ENCODE results near the gene MRPL58. TPM values are rescaled to one million over a fixed set of nuclear protein-coding genes. Genes with fewer than 3 reads are reported as not detected.
A peak's percentile ranks its signal among the peaks of the same experiment; 100 is the strongest.

MRPL58 gene
- total and polyA plus RNA-seq, 3 donors from 2014 or later: 20.9 to 38.1 (median 24.3) TPM

DNA sequence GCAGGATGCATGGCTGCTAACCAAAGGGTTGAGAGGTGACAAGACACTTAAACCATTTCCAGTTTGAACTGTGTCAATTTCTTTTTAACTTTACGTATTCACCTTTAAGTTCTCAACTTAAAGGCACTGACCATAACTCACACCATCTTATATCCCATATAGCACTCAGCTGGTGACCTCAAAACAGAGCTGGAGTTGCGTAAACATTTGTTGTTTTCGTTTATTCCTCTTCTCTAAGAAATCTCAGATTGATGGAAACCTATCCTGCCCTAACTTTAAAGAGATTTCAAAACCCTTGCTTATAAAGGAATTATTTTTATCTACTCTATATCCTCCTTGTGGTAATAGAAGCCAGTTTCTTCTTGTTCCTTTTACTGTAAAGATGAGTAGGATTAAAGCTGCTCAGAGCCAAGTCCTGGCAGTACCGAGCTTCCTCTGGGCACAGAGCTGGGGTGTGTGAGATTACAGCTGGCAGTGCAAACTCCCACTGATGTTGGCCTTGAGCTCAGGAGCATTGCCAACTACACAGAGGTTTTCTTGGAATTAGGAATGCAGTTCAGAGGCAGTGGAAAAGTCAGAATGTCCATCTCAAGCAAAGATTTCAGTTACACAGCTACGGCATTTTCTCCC is 35.9 kb downstream of the MRPL58 start:
- Histone ChIP-seq H3K9me3 (no peaks in the 10 kb centered on the region), H3K27ac (peak overlapping the region in 1 of 2 donors; percentile 86), H3K36me3 (ENCODE audit: low read depth, missing control alignments) (no peaks in the 10 kb centered on the region), H3K4me1 (peaks cover 21% of the 10 kb centered on the region), H3K4me3 (peak overlapping the region; percentile 68 to 95), H3K27me3 (no peaks in the 10 kb centered on the region)
- intact Hi-C loops (cut with DNase I; ENCODE audit: low total_unique reads): no loop called here
- peak; percentile 74 for DNase-seq
- 12 to 17% methylated on average over 5 of the region's 5 CpGs for WGBS, 2 donors
- TF ChIP-seq POLR2A (IDR thresholded peaks at IDR 0.05) (no peak), CTCF (IDR thresholded peaks at IDR 0.05) (no peak)

DNA sequence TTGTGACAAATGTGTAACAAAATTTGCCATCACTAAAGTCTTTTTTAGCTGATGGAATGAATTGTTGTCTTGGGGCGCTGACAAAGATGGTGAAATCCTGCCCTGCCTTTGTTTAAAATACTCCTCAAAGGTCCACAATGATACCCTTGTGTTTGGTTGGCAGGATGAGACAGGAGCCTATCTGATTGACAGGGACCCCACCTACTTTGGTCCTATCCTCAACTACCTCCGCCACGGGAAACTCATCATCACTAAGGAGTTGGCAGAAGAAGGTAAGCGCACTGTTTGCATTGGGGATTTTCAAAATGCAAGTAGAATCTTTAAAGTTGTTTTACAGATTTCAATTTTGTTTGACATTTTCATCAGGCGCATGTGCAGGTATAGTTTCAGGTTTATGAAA is 36.6 kb downstream of the MRPL58 start:
- DNase-seq: no peak
- no peaks in the 10 kb centered on the region for H3K9me3 ChIP-seq
- intact Hi-C loops (cut with DNase I; ENCODE audit: low total_unique reads): no loop called here
- peaks cover 21% of the 10 kb centered on the region for H3K4me1 ChIP-seq
- H3K4me3 ChIP-seq: peak overlapping the region in 1 of 2 donors; percentile 95
- 58 to 59% methylated on average over 5 of the region's 5 CpGs for WGBS, 2 donors
- H3K27me3 ChIP-seq: no peaks in the 10 kb centered on the region
- H3K27ac ChIP-seq: peak overlapping the region in 1 of 2 donors; percentile 86
- no peaks in the 10 kb centered on the region for H3K36me3 ChIP-seq (ENCODE audit: low read depth, missing control alignments)
- TF ChIP-seq CTCF (IDR thresholded peaks at IDR 0.05): no peak
- no peak for TF ChIP-seq POLR2A (IDR thresholded peaks at IDR 0.05)

GRCh38 chr17:75049706-75050105 is 37.2 kb downstream of the MRPL58 start:
- no peak for TF ChIP-seq CTCF (IDR thresholded peaks at IDR 0.05)
- TF ChIP-seq POLR2A (IDR thresholded peaks at IDR 0.05): no peak
- H3K27me3 ChIP-seq: no peaks in the 10 kb centered on the region
- H3K27ac ChIP-seq: no peak overlapping the region
- intact Hi-C loops (cut with DNase I; ENCODE audit: low total_unique reads): no loop called here
- no peaks in the 10 kb centered on the region for H3K36me3 ChIP-seq (ENCODE audit: low read depth, missing control alignments)
- peaks cover 21% of the 10 kb centered on the region for H3K4me1 ChIP-seq
- no peaks in the 10 kb centered on the region for H3K9me3 ChIP-seq
- DNase-seq: no peak
- no peak overlapping the region for H3K4me3 ChIP-seq

- Histone ChIP-seq H3K4me1 (peaks cover 13% of the 10 kb centered on the region), H3K27ac (no peak overlapping the region), H3K36me3 (ENCODE audit: low read depth, missing control alignments) (no peaks in the 10 kb centered on the region), H3K9me3 (no peaks in the 10 kb centered on the region), H3K4me3 (no peak overlapping the region), H3K27me3 (no peaks in the 10 kb centered on the region)
- WGBS, 2 donors: 66 to 80% methylated on average over 2 of the region's 2 CpGs
- TF ChIP-seq CTCF (IDR thresholded peaks at IDR 0.05): no peak
- no peak for TF ChIP-seq POLR2A (IDR thresholded peaks at IDR 0.05)
- intact Hi-C loops (cut with DNase I; ENCODE audit: low total_unique reads): no loop called here
- no peak for DNase-seq
Observed at GRCh38 chr17:75051941-75052340, 39.5 kb downstream of the MRPL58 start.

Data from testis (tissue), 3 donors.